Stimulated activated CD4-positive, alpha-beta T cell treated with anti-CD3 and anti-CD28 coated beads, TNF-alpha, amount 100 ng/mL, for 48 hours (primary cell): ENCODE results near the gene ACAT2.
"Not testable (repeated sequence)": the region's sequence is repeated elsewhere in the genome, so short reads cannot be mapped to it uniquely, and the experiment has no call there.

Source experiments
- DNase-seq, 3 donors: peaks; one replicate each; pipeline ENCODE4 v3.0.0-alpha.2; 2020; ENCODE audit warnings: low read depth in 3 of 3

The ACAT2 gene

GRCh38 chr6:159772196-159772595, 10.4 kb downstream of the ACAT2 start:
- no peak for DNase-seq

GRCh38 chr6:159777240-159777904, 15.5 kb downstream of the ACAT2 start:
- no peak for DNase-seq

- DNase-seq = no peak
These were observed 16.3 kb downstream of the ACAT2 start for GRCh38 chr6:159778131-159778530.

- DNase-seq = no peak
These were observed 16.8 kb downstream of the ACAT2 start for GRCh38 chr6:159778542-159779103.

- DNase-seq = peak in 1 of 3 donors; percentile 1
These were observed 26.4 kb downstream of the ACAT2 start for GRCh38 chr6:159788276-159788675.

- peak in 2 of 3 donors; percentile 5 to 18 for DNase-seq
These were observed 27.0 kb downstream of the ACAT2 start for GRCh38 chr6:159788753-159789376.

- DNase-seq = peak; percentile 98 to 99 (median 98)
These were observed 27.7 kb downstream of the ACAT2 start, which contains the start of gene TCP1 for GRCh38 chr6:159789377-159790148. TSS of gene TCP1 (minus strand) at chr6:159789602. CDS start at chr6:159789468, 134 bp downstream.

GRCh38 chr6:159790149-159790955, 28.5 kb downstream of the ACAT2 start, which contains the start of gene MRPL18:
TSS of gene MRPL18 (plus strand) at chr6:159790467. CDS start at chr6:159790588, 121 bp downstream.
- DNase-seq = peak; percentile 80 to 89 (median 86)

- DNase-seq = peak in 1 of 3 donors; percentile 5
These were observed 29.2 kb downstream of the ACAT2 start for GRCh38 chr6:159790956-159791598.

GRCh38 chr6:159794976-159795375, 33.1 kb downstream of the ACAT2 start:
- not testable (repeated sequence) for DNase-seq

GRCh38 chr6:159797554-159797953, 35.7 kb downstream of the ACAT2 start:
- DNase-seq = no peak

- DNase-seq = no peak
These were observed 38.5 kb downstream of the ACAT2 start, which contains the start of gene PNLDC1 for GRCh38 chr6:159800141-159800865. TSS of gene PNLDC1 (plus strand) at chr6:159800276. CDS start at chr6:159800308, 32 bp downstream.

- DNase-seq = no peak
These were observed 40.1 kb downstream of the ACAT2 start for GRCh38 chr6:159801935-159802334.

GRCh38 chr6:159804504-159804903, 42.7 kb downstream of the ACAT2 start:
- DNase-seq = no peak

- no peak for DNase-seq
These were observed 43.7 kb downstream of the ACAT2 start for GRCh38 chr6:159805440-159806020.

GRCh38 chr6:159806021-159806458, 44.2 kb downstream of the ACAT2 start:
- no peak for DNase-seq

- DNase-seq = no peak
These were observed 45.5 kb downstream of the ACAT2 start for GRCh38 chr6:159807150-159807858.

GRCh38 chr6:159808647-159809046, 46.8 kb downstream of the ACAT2 start:
- no peak for DNase-seq

- no peak for DNase-seq
These were observed 47.3 kb downstream of the ACAT2 start for GRCh38 chr6:159809149-159809548.
